Measurements from ENCODE around the gene SIGLEC9. TPM values are rescaled to one million over a fixed set of nuclear protein-coding genes. Genes with fewer than 3 reads are reported as not detected.

The SIGLEC9 gene
- total RNA-seq, 1 donor from 2014 or later = not detected

GRCh38 chr19:51079481-51080110 is 45.1 kb upstream of the SIGLEC9 start:
- Mint-ChIP-seq H3K27me3 (peaks cover 36% of the 10 kb centered on the region), H3K36me3 (no peaks in the 10 kb centered on the region), H3K4me1 (ENCODE audit: unreplicated experiment) (no peaks in the 10 kb centered on the region), H3K9me3 (no peaks in the 10 kb centered on the region), H3K4me3 (no peak overlapping the region), H3K27ac (no peak overlapping the region)
- DNase-seq (ENCODE audit: extremely low spot score, unreplicated experiment) = no peak
- TF ChIP-seq, protein P1, sequence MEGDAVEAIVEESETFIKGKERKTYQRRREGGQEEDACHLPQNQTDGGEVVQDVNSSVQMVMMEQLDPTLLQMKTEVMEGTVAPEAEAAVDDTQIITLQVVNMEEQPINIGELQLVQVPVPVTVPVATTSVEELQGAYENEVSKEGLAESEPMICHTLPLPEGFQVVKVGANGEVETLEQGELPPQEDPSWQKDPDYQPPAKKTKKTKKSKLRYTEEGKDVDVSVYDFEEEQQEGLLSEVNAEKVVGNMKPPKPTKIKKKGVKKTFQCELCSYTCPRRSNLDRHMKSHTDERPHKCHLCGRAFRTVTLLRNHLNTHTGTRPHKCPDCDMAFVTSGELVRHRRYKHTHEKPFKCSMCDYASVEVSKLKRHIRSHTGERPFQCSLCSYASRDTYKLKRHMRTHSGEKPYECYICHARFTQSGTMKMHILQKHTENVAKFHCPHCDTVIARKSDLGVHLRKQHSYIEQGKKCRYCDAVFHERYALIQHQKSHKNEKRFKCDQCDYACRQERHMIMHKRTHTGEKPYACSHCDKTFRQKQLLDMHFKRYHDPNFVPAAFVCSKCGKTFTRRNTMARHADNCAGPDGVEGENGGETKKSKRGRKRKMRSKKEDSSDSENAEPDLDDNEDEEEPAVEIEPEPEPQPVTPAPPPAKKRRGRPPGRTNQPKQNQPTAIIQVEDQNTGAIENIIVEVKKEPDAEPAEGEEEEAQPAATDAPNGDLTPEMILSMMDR (conservative IDR thresholded peaks at IDR 0.05) = no peak

DNA sequence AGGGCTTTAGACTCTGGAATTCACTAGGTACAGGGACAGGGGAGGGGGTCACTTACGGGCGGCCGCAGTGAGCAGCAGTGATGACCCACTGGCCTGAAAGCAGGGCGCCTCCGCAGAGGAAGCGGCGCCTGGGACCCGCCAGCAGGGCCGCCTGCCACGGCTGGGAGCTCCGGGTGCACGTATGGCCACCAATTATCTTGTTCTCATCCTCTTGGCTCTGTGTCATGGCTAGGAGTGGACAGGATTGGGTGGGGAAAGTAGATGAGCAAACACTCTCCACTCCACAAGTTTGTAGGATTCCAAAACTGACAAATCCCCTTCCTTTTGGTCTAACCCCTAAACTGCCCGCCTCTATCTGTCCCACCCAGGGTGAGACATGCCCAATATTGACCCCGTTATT is 43.2 kb upstream of the SIGLEC9 start:
- Mint-ChIP-seq H3K4me3 (no peak overlapping the region), H3K4me1 (ENCODE audit: unreplicated experiment) (no peaks in the 10 kb centered on the region), H3K27me3 (peaks cover 29% of the 10 kb centered on the region), H3K36me3 (no peaks in the 10 kb centered on the region), H3K27ac (no peak overlapping the region), H3K9me3 (no peaks in the 10 kb centered on the region)
- DNase-seq (ENCODE audit: extremely low spot score, unreplicated experiment) = no peak
- TF ChIP-seq, protein P1 (conservative IDR thresholded peaks at IDR 0.05) = no peak

DNA sequence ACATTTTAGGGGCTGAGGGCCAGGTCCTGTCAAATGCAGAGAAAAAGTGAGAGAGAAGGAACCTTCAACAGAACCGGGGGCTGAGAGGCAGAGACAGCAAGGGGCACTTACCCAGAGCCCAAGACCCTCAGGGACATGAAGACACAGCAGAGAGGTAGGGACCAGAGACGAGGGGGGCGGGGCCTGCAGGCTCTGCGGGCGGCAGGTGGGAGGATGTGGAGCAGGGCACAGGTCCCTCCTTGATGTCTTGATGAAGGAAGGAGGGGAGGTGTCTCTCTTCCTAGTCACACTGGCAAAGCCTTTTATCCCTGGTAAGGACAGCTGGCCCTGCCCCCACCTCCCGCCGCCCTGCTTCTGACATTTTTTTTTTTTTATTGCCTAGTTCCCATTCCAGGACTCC is 42.1 kb upstream of the SIGLEC9 start, which contains the start of gene KLK14:
TSS of gene KLK14 (minus strand) at position 277 of the 400 bp plus-strand sequence. CDS start at position 4, 273 bp downstream.
- Mint-ChIP-seq H3K27me3 (peaks cover 29% of the 10 kb centered on the region), H3K4me3 (no peak within 1 kb of the TSS), H3K27ac (no peak within 1 kb of the TSS), H3K36me3 (no peaks in the 10 kb centered on the region), H3K4me1 (ENCODE audit: unreplicated experiment) (no peaks in the 10 kb centered on the region), H3K9me3 (no peaks in the 10 kb centered on the region)
- DNase-seq (ENCODE audit: extremely low spot score, unreplicated experiment) = no peak
- TF ChIP-seq, protein P1 (conservative IDR thresholded peaks at IDR 0.05) = no peak

- Mint-ChIP-seq H3K27ac (no peak overlapping the region), H3K27me3 (peaks cover 29% of the 10 kb centered on the region), H3K4me1 (ENCODE audit: unreplicated experiment) (no peaks in the 10 kb centered on the region), H3K4me3 (no peak overlapping the region), H3K9me3 (no peaks in the 10 kb centered on the region), H3K36me3 (no peaks in the 10 kb centered on the region)
- TF ChIP-seq, protein P1 (conservative IDR thresholded peaks at IDR 0.05) = no peak
- DNase-seq (ENCODE audit: extremely low spot score, unreplicated experiment) = no peak
Observed at GRCh38 chr19:51083181-51083580, 41.5 kb upstream of the SIGLEC9 start.

- no peak for DNase-seq (ENCODE audit: extremely low spot score, unreplicated experiment)
- H3K27me3 Mint-ChIP-seq = peaks cover 24% of the 10 kb centered on the region
- no peak overlapping the region for H3K27ac Mint-ChIP-seq
- H3K4me3 Mint-ChIP-seq = no peak overlapping the region
- TF ChIP-seq, protein P1 (conservative IDR thresholded peaks at IDR 0.05) = no peak
- no peaks in the 10 kb centered on the region for H3K9me3 Mint-ChIP-seq
- no peaks in the 10 kb centered on the region for H3K4me1 Mint-ChIP-seq (ENCODE audit: unreplicated experiment)
- H3K36me3 Mint-ChIP-seq = no peaks in the 10 kb centered on the region
Observed at GRCh38 chr19:51083783-51084182, 40.9 kb upstream of the SIGLEC9 start.

Measured in type B pancreatic cell (in vitro differentiated cells).